GM23338 (cell line): ENCODE results near the gene OR2B2. TPM values are rescaled to one million over a fixed set of nuclear protein-coding genes. Genes with fewer than 3 reads are reported as not detected.
A peak's percentile ranks its signal among the peaks of the same experiment; 100 is the strongest.

Experiments used
- ATAC-seq: fragments of 200-7000 bp; cut with Tn5 transposase; 3 replicates; pipeline ENCODE4 v1.9.1; 2020
- DNase-seq: peaks from one replicate; pipeline ENCODE4 v3.0.0-alpha.2; 2015; ENCODE audit warnings: low spot score
- H2AFZ ChIP-seq: fragments of 200-600 bp; sonication (generic); 2 replicates; pipeline ENCODE4 v1.8.0; 2016; ENCODE audit warnings: antibody characterized with exemption, mild to moderate bottlenecking, moderate library complexity
- H3F3A ChIP-seq: fragments of 200-600 bp; sonication (generic); replicated peaks from 2 replicates; pipeline ENCODE4 v1.8.0; 2017; ENCODE audit warnings: antibody characterized with exemption, mixed run types, low read depth
- H3K27ac ChIP-seq: fragments of 200-600 bp; sonication (generic); 2 replicates; pipeline ENCODE4 v1.6.1; 2016; ENCODE audit warnings: low read depth
- H3K27me3 ChIP-seq: fragments of 200-600 bp; sonication (generic); 2 replicates; pipeline ENCODE4 v1.8.0; 2016; ENCODE audit warnings: mild to moderate bottlenecking, mixed run types, moderate library complexity; ENCODE audit not compliant: insufficient read depth
- H3K36me3 ChIP-seq: fragments of 200-600 bp; sonication (generic); 2 replicates; pipeline ENCODE4 v1.8.0; 2016; ENCODE audit warnings: mild to moderate bottlenecking; ENCODE audit not compliant: insufficient read depth
- H3K4me1 ChIP-seq: fragments of 200-600 bp; sonication (generic); 2 replicates; pipeline ENCODE4 v1.8.0; 2016; ENCODE audit warnings: mild to moderate bottlenecking, moderate library complexity; ENCODE audit not compliant: insufficient read depth
- H3K4me2 ChIP-seq: fragments of 200-600 bp; sonication (generic); 2 replicates; pipeline ENCODE4 v1.7.1; 2017; ENCODE audit warnings: mixed run types
- H3K4me3 ChIP-seq: fragments of 200-600 bp; sonication (generic); 2 replicates; pipeline ENCODE4 v1.6.1; 2016; ENCODE audit warnings: mixed run types
- H3K79me2 ChIP-seq: fragments of 200-600 bp; sonication (generic); replicated peaks from 2 replicates; pipeline ENCODE4 v1.8.0; 2017; ENCODE audit warnings: mild to moderate bottlenecking; ENCODE audit not compliant: insufficient read depth
- H3K9me2 ChIP-seq: fragments of 200-600 bp; sonication (generic); 2 replicates; pipeline ENCODE4 v1.8.0; 2017; ENCODE audit not compliant: insufficient read depth
- H4K20me1 ChIP-seq: fragments of 200-600 bp; sonication (generic); replicated peaks from 2 replicates; pipeline ENCODE4 v1.8.0; 2017; ENCODE audit warnings: mild to moderate bottlenecking; ENCODE audit not compliant: insufficient read depth
- H3K27ac Mint-ChIP-seq: 2 replicates; pipeline ENCODE4 v1.8.0; 2020; ENCODE audit warnings: inconsistent platforms, mild to moderate bottlenecking, moderate library complexity, mixed read lengths
- H3K27me3 Mint-ChIP-seq: 3 replicates; pipeline ENCODE4 v1.8.0; 2022; ENCODE audit warnings: low read depth, mild to moderate bottlenecking, moderate library complexity, mixed read lengths, inconsistent platforms; ENCODE audit not compliant: insufficient read depth, poor library complexity
- H3K36me3 Mint-ChIP-seq: 3 replicates; pipeline ENCODE4 v1.8.0; 2021; ENCODE audit warnings: low read depth, mild to moderate bottlenecking, inconsistent platforms, moderate library complexity, mixed read lengths
- H3K4me1 Mint-ChIP-seq: 3 replicates; pipeline ENCODE4 v1.8.0; 2020; ENCODE audit warnings: mild to moderate bottlenecking, inconsistent platforms, mixed read lengths
- H3K4me3 Mint-ChIP-seq: 3 replicates; pipeline ENCODE4 v1.8.0; 2021; ENCODE audit warnings: moderate library complexity, mild to moderate bottlenecking, inconsistent platforms, mixed read lengths
- H3K9me3 Mint-ChIP-seq: 3 replicates; pipeline ENCODE4 v1.8.0; 2020; ENCODE audit warnings: moderate library complexity, mild to moderate bottlenecking, inconsistent platforms, mixed read lengths
- CREB1 ChIP-seq: fragments of 250-450 bp; sonication (Bioruptor Pico); IDR thresholded peaks from 2 replicates; pipeline ENCODE4 v1.5.0; 2020; ENCODE audit warnings: low read depth, mild to moderate bottlenecking, moderate library complexity
- CTCF ChIP-seq, 2 experiments: fragments of 200-600 bp in 1 of 2; sonication (generic) in 1 of 2; conservative IDR thresholded peaks; 2 replicates each; pipeline versions ENCODE4 v1.5.1 to v1.6.1; 2016 to 2017; ENCODE audit warnings: antibody characterized with exemption in 2 of 2, low read depth in 2 of 2, mild to moderate bottlenecking in 2 of 2, moderate library complexity in 1 of 2
- ETS1 ChIP-seq: IDR thresholded peaks from 2 replicates; pipeline ENCODE4 v1.6.1; 2016; ENCODE audit warnings: antibody characterized with exemption
- EZH2 ChIP-seq: fragments of 200-600 bp; sonication (generic); IDR thresholded peaks from one replicate; pipeline ENCODE4 v1.8.0; 2017; ENCODE audit warnings: antibody characterized with exemption, mild to moderate bottlenecking, low read depth; ENCODE audit not compliant: unreplicated experiment
- EZH2phosphoT487 ChIP-seq: fragments of 200-600 bp; sonication (generic); IDR thresholded peaks from one replicate; pipeline ENCODE4 v1.8.1; 2018; ENCODE audit warnings: antibody characterized with exemption; ENCODE audit not compliant: unreplicated experiment
- JUNB ChIP-seq: IDR thresholded peaks from one replicate; pipeline ENCODE4 v1.6.1; 2016; ENCODE audit warnings: antibody characterized with exemption; ENCODE audit not compliant: unreplicated experiment
- NANOG ChIP-seq: IDR thresholded peaks from 2 replicates; pipeline ENCODE4 v1.6.1; 2016; ENCODE audit warnings: antibody characterized with exemption, borderline replicate concordance
- POLR2AphosphoS5 ChIP-seq: IDR thresholded peaks from 2 replicates; pipeline ENCODE4 v1.6.1; 2016; ENCODE audit warnings: antibody characterized with exemption, low read depth
- REST ChIP-seq: IDR thresholded peaks from one replicate; pipeline ENCODE4 v1.6.1; 2018; ENCODE audit warnings: antibody characterized with exemption; ENCODE audit not compliant: unreplicated experiment
- STAT1 ChIP-seq: IDR thresholded peaks from one replicate; pipeline ENCODE4 v1.6.1; 2016; ENCODE audit warnings: antibody characterized with exemption; ENCODE audit not compliant: unreplicated experiment
- ZNF114 ChIP-seq: fragments of 250-450 bp; sonication (Bioruptor Pico); IDR thresholded peaks from 2 replicates; pipeline ENCODE4 v1.5.0; 2020; ENCODE audit warnings: mild to moderate bottlenecking, moderate library complexity
- ZNF331 ChIP-seq: fragments of 250-450 bp; sonication (Bioruptor Pico); IDR thresholded peaks from 2 replicates; pipeline ENCODE4 v1.5.0; 2020; ENCODE audit warnings: low read depth, mild to moderate bottlenecking, moderate library complexity
- ZNF462 ChIP-seq: fragments of 250-450 bp; sonication (Bioruptor Pico); IDR thresholded peaks from 2 replicates; pipeline ENCODE4 v1.5.0; 2020; ENCODE audit warnings: mild to moderate bottlenecking, moderate library complexity
- polyA plus RNA-seq: library from polyadenylated mRNA; unstranded; fragments of >200 nt; fragmentation: Nextera tagmentation; extraction: Ambion mirVana; gene quantifications from 2 replicates; pipeline ENCODE4 v1.2.1, GENCODE V29; 2016
- total RNA-seq: library from RNA; depleted of rRNA; stranded (reverse); fragments of >200 nt; shearing (Covaris generic); gene quantifications from 2 replicates; pipeline ENCODE4 v1.2.3, GENCODE V29; 2014

The OR2B2 gene
- total and polyA plus RNA-seq, 2 experiments from 2014 or later, result 0.38 TPM; not detected in 1

- H3K27me3 ChIP-seq, result no peaks in the 10 kb centered on the region
- H3F3A ChIP-seq, result peaks cover 3% of the 10 kb centered on the region; the same call in 1 of the 2 replicates
- H3K27me3 Mint-ChIP-seq, result peaks cover 38% of the 10 kb centered on the region
- TF ChIP-seq EZH2 (no peak), STAT1 (no peak), ZNF114 (no peak), ETS1 (no peak), POLR2AphosphoS5 (no peak), NANOG (no peak), REST (no peak), CREB1 (CRISPR knock-in tag) (no peak), EZH2phosphoT487 (no peak), JUNB (no peak), ZNF331 (no peak), ZNF462 (CRISPR knock-in tag) (no peak), CTCF (conservative IDR thresholded peaks at IDR 0.05; ENCODE audit: low read depth in 2 of 2) (no peak)
- H3K4me1 Mint-ChIP-seq, result peaks cover 23% of the 10 kb centered on the region
- H2AFZ ChIP-seq, result no peak overlapping the region
- DNase-seq (no peak), ATAC-seq (no peak)
- peaks cover 9% of the 10 kb centered on the region; the same call in 1 of the 2 replicates for H3K4me1 ChIP-seq
- peaks cover 3% of the 10 kb centered on the region; the same call in 2 of the 3 replicates for H3K9me3 Mint-ChIP-seq
- H3K36me3 Mint-ChIP-seq, result no peaks in the 10 kb centered on the region
- no peaks in the 10 kb centered on the region for H3K9me2 ChIP-seq
- H3K27ac ChIP-seq, result peak overlapping the region; percentile 97
- H3K27ac Mint-ChIP-seq, result peak overlapping the region; percentile 100
- H3K36me3 ChIP-seq, result no peaks in the 10 kb centered on the region
- H4K20me1 ChIP-seq, result no peaks in the 10 kb centered on the region
- peak overlapping the region; percentile 67 for H3K4me2 ChIP-seq
- peak overlapping the region; percentile 89 for H3K4me3 Mint-ChIP-seq
- H3K79me2 ChIP-seq, result no peaks in the 10 kb centered on the region
- H3K4me3 ChIP-seq, result peak overlapping the region; percentile 60
These were observed 38.2 kb downstream of the OR2B2 start for GRCh38 chr6:27874016-27874415.
